ENCODE measurements around the gene PIK3C3.
"Not testable (repeated sequence)": the region's sequence is repeated elsewhere in the genome, so short reads cannot be mapped to it uniquely, and the experiment has no call there.

PIK3C3 gene

GRCh38 chr18:42024131-42024530 lies 69.1 kb downstream of the PIK3C3 start:
- ATAC-seq (no peak), DNase-seq (no peak)

- ATAC-seq, result no peak
- no peak for DNase-seq
Observed at GRCh38 chr18:42025491-42025890, 70.5 kb downstream of the PIK3C3 start.

- DNase-seq (no peak), ATAC-seq (peak; percentile 77)
Observed at GRCh38 chr18:42025974-42026625, 71.1 kb downstream of the PIK3C3 start.

GRCh38 chr18:42028247-42028832 lies 73.3 kb downstream of the PIK3C3 start:
- ATAC-seq (no peak), DNase-seq (peak; percentile 27)

DNA sequence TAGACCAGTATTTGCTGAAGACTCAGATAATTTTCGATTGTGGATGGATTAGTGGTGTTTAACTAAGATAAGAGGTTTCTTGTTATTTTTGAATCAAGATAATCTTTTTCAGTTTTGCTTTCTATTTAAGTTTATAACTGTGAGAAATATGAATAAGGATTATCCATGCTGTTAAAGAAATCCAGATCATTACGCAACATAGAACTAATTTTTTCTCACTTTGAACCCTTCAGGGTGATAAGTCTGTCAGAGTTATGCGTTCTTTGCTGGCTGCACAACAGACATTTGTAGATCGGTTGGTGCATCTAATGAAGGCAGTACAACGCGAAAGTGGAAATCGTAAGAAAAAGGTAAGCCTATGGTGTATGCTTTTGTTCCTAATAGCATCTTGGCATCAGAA lies 74.1 kb downstream of the PIK3C3 start:
- no peak for ATAC-seq

DNA sequence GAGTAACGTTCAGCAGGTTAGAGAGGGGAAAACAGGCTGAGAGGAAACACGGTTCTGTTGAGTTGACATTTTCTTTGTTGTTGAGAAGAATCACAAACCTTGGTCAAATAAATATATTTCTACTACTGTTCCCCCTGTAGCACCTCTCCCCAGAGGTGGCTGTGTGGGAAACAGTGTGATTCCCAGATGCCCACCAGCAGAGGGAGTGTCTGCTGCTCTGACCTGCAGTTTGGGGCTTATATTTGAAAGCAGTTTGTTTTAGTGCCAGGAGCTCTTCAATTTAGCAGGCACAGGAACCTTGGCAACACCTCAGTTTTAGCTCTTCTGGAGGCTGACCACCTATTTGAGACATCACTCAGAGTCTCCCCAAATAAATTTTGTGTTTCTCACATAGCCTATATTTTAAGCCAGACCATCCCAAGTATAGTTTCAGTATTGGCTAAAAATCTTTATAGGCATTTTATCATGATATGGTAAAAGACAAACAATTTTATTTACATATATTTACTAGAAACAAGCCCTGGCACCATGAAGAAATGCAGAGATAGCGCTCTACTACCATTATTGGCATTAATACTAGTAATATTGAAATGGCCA lies 75.7 kb downstream of the PIK3C3 start:
- ATAC-seq (no peak), DNase-seq (no peak)

More for the DNA sequence above, 74.1 kb downstream of the PIK3C3 start:
- DNase-seq, result no peak

- ATAC-seq (no peak), DNase-seq (no peak)
Observed at GRCh38 chr18:42032447-42032846, 77.4 kb downstream of the PIK3C3 start.

DNA sequence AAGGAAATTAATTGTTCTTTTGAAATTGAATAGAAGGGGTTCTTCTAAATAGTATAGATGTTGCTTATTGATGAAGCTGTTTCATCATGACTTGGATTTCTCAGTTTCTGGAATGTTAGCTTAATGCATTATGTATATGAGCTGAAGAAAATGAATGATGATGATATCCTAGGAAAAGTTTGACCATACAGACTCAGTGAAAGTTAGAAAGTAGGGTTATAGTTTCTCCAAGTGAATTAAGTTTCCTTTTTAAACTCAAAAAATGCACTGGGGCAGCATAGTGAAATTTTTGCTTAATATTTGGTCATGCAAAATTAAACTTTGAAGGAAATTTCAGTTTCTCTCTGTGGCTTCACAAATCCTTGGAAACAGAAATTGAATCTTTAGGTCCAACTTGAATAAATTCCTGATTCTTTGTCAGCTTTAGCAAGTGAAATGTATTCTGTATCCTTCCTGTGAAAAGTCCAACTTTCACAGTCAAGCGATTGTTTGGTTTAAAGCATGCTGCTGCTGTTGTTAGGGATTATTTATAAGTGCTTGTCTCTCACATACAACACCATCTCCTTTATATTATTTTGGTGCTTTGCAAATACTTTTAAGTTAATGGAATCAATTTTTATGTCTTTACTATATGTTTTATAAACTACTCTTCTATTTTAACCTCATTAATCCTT lies 78.2 kb downstream of the PIK3C3 start:
- no peak for ATAC-seq
- no peak for DNase-seq

DNA sequence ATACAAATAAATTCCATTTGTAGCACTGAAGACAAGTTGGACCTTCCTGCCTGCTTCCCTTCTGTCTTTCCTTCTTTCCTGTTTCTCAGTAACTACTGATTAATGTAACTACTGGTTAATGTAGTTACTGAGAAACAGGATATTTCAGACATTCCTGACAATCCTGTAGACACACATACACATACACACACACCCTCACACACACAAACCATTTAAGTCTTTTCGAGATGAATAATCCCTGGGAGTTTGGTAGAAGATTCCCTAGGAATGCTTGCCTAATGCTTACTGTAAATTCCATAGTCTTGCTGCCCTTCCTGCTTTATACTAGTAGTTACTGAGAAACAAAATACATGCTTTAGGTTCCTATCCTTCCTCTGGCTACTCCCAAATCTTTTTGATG lies 83.9 kb downstream of the PIK3C3 start:
- DNase-seq (no peak), ATAC-seq (no peak)

GRCh38 chr18:42039396-42039795 lies 84.4 kb downstream of the PIK3C3 start:
- no peak for ATAC-seq
- no peak for DNase-seq

- no peak for ATAC-seq
- no peak for DNase-seq
Observed at GRCh38 chr18:42041793-42042192, 86.8 kb downstream of the PIK3C3 start.

DNA sequence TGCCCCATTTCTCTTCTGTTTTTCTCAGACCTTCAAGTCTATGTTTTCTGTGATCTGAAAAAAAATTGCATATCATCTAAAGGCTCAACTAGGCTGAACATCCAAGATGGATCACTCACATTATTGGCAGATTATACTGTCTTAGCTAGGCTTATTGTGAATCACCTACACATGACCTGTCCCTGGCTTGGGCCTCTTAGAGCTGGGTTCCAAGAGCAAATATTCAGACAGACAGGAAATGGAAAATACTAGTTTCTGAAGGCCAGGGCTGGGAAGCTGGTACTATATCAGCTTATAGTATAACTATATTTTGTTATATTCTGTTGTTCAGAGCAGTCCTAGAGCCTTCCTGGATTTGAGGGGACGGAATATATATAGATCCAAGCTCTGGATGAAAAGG lies 90.3 kb downstream of the PIK3C3 start:
- ATAC-seq (peak; percentile 40), DNase-seq (no peak)

- DNase-seq (no peak), ATAC-seq (no peak)
Observed at GRCh38 chr18:42047721-42048120, 92.7 kb downstream of the PIK3C3 start.

GRCh38 chr18:42048158-42048557 lies 93.1 kb downstream of the PIK3C3 start:
- ATAC-seq, result no peak
- no peak for DNase-seq

DNA sequence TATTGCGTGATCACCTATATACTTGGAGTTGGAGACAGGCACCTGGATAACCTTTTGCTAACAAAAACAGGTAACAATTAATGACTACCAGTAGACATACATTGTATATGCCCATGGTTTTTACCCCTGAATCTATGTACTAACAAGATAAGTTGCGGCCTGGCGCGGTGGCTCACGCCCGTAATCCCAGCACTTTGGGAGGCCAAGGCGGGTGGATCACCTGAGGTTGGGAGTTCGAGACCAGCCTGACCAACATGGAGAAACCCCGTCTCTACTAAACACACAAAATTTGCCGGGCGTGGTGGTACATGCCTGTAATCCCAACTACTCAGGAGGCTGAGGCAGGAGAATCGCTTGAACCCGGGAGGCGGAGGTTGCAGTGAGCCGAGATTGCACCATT lies 94.5 kb downstream of the PIK3C3 start:
- not testable (repeated sequence) for ATAC-seq, DNase-seq

DNA sequence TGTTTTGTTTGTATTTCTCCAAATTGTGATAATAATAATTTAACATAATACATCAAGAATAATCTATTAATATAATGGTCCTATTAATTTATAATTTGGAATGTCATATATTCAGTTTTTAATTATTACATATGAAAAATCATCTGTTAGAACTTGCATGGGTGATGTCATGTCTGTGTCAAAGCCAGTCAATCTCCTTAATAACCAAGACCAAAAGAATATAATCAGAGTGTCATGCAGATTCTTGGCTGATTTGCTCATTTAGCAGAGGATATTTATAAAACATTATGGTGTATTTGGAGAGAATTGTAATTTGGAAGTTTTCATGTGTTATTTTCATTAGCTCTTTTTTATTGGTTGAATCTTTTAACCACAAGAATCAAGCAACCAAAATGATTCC lies 96.4 kb downstream of the PIK3C3 start:
- ATAC-seq (no peak), DNase-seq (no peak)

- no peak for DNase-seq
- no peak for ATAC-seq
Observed at GRCh38 chr18:42052122-42052708, 97.2 kb downstream of the PIK3C3 start.

DNA sequence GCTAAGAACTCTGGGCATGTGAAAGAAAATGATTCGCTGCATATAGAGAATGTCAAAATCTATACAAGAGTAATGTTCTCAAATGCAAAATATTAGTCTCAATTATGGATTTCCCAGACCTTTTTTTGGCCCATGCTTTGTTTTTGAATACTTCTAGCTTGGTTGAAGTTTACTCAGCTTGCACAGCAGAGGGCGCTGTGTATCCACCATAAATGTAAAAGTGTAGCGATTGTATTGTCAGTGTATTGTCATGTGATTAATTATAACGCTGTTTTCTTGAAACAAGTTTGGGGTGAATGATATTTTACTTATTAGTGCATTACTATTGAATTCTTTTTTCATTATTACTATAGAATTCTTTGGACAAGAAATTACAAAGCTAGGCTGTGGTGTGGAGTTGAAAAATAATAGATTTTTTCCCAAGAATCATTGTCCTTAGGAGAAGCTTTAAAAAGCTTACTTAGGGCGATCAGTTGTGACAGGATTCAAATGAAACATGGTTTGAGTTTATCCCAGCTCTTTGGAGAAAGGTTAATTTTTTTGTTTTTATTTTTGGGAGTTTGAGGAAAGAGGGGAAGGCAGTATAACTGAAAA lies 98.3 kb downstream of the PIK3C3 start:
- peak; percentile 72 for DNase-seq
- ATAC-seq, result no peak

DNA sequence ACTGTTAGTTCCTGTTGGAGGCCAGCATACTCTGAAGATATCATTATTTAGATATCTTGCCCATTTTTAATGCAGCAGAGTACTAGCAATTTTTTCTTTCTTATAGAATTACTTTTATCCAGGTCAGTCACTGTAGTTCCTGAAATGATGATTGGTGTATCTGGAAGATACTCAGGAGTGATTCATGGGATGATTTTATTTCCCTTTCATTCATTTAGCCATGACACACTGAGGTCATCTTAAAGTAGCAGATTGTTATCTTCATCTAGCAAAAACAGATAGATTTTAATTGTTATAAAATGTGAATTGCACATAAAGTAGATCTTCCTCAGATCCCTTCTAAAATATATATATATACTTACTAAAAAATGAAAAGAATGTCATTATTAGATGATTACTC lies 109.1 kb downstream of the PIK3C3 start:
- DNase-seq (no peak), ATAC-seq (no peak)

- ATAC-seq, result no peak
Observed at GRCh38 chr18:42067518-42067917, 112.5 kb downstream of the PIK3C3 start.

GRCh38 chr18:42068030-42068429 lies 113.0 kb downstream of the PIK3C3 start:
- DNase-seq (no peak), ATAC-seq (no peak)

More at GRCh38 chr18:42067518-42067917, 112.5 kb downstream of the PIK3C3 start:
- DNase-seq, result no peak

- DNase-seq, result no peak
Observed at GRCh38 chr18:42069036-42069435, 114.0 kb downstream of the PIK3C3 start.

More at GRCh38 chr18:42069036-42069435, 114.0 kb downstream of the PIK3C3 start:
- ATAC-seq, result no peak

Data from stimulated activated naive CD8-positive, alpha-beta T cell treated with anti-CD3 and anti-CD28 coated beads, Interleukin-15, Interleukin-2, amounts not matched to agents 100 U/mL and 50 U/mL, for 24 hours (primary cell).